HG03558 (cell line): ENCODE measurements around the gene PLCL1.

Experiments
- ATAC-seq: cut with Tn5 transposase; IDR thresholded peaks from one replicate; pipeline ENCODE4 v1.9.1; 2021; ENCODE audit warnings: moderate number of reproducible peaks; ENCODE audit not compliant: unreplicated experiment; ENCODE audit errors: extremely low read depth

The PLCL1 gene

DNA sequence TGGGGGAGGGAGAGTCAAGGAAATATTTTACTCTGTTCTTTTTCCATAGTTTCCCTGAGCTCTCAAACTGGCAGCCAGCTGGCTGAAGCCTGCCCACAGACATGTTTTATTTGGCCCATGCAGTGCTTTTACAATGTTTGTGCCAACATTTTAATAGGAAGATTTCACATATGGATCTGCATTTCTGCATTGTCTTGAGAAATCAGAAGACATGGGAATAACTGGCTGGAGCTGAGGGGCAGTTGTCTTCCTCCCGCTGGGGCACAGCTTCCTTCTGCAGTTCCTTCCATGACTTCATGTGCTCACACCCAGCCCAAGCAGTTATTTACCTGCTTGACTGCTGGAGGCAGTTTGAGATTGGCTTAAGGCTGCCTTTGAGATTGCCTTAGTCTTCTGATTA lies 74.4 kb downstream of the PLCL1 start:
- no peak for ATAC-seq

- ATAC-seq = no peak
These were observed 75.5 kb downstream of the PLCL1 start for GRCh38 chr2:197879812-197880408.

GRCh38 chr2:197883354-197884032 lies 79.1 kb downstream of the PLCL1 start:
- ATAC-seq = no peak

DNA sequence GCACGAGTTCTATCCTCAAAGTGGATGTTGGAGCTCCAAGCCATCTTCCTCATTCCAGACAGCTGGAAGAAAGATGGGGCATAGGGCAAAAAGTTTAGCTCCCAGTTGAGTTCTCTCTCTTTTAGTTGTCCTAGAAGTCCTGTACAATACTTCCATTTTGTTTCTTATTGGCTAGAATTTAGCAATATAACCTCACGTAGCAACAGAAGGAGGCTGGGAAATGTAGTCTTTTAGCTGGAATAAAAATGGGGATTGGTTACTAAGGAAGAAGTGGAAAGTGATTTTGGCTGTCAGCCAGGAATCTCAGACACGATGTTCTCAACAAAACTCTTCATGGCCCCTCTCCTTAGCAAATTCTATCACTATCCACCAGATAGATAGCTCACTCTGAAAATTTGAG lies 79.9 kb downstream of the PLCL1 start:
- no peak for ATAC-seq

- no peak for ATAC-seq
These were observed 80.7 kb downstream of the PLCL1 start for GRCh38 chr2:197885126-197885525.

GRCh38 chr2:197885587-197885986 lies 81.2 kb downstream of the PLCL1 start:
- no peak for ATAC-seq

DNA sequence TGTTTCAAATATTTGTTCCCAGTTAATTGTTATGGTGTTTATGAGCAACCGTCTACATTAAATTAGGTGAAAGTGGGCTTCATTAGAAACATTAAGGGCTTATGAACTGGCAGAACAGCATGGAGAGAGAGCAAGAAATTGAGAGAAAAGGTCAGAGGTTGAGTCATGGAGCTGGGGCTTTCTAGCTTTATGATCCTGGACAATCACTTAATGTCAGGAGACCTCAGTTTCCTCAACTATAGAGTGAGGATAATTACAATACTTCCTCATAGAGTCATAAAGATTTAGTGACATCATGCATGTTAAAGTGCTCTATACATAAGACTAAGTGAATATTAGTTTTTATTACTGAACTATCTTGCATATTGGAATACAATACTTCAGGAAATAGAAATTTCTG lies 83.9 kb downstream of the PLCL1 start:
- no peak for ATAC-seq

GRCh38 chr2:197889041-197889440 lies 84.6 kb downstream of the PLCL1 start:
- peak; percentile 98 for ATAC-seq

DNA sequence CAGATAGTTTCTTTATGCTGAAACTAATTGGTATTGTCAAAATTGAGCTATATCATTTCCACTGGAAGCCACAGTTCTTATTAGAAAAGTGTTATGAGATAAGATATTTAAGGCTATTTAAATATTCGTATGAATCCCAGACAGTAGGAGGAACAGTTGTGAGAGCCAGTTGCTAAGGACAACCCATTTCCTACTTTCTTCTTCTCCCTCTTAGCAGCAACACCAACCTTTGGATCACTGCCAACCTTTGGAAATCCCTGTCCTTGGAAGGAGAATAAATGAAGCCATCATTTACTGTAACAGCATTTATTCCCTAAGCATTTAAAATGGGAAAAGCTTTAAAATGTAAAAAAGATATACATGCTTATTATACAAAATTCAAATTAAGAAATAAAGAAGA lies 85.8 kb downstream of the PLCL1 start:
- ATAC-seq = no peak

DNA sequence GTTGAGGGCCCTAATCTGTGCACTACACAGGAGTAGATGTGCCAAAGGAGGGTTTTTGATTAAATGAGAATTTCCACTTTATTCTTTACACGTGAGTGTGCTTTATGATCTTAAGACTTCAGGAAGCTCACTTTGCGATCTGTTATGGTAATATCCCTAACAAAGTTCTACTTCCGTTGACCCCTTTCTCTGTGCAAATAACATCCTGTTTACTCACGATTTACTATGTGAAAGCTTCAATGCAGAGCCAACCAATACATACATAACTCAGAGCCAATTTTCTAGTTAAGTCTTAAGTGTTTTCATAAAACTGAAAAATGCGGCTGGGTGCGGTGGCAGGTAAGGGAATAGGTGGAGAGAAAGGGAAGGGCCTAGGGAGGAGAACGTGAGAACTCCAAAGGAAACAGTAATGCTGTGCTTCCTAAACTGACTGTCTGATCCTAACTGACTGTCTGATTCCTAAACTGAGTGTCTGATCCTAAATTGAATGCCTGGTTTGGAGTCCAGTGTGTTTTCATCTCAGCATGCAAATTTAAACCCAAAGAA lies 87.6 kb downstream of the PLCL1 start:
- no peak for ATAC-seq

DNA sequence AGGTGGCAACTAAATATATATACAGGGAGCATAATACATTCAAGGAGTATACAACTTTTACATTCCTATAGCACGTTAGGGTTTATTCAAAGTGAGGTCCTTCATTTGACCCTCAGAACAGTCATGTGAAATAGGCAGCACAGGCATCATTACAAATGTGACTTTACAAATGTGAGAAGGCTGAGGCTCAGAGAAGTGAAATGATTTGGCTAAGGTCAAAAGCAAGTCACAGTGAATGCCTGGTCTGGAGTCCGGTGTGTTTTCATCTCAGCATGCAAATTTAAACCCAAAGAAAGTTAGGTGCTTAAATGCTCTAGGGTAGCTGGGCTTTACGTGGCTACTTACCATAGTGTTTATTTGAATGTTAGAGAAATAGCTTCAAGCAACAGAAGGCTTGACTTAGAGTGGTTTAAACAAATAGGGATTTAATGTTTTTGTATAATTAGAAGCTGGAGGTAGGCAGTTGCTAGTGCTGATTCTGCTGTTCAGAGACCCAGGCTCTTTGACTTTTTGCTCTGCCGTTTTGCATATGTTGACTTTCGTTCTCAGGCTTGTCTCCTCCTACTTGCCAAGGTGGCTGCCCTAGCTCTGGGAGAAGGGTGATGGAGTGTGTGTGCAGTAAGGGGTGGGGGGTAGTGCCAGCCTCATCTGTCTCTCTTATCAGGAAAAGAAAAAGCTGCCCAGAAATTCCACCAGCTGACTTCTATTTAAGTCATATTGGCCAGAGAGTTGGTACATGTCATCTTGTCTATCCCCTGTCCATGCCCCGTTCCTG lies 89.2 kb downstream of the PLCL1 start:
- no peak for ATAC-seq

DNA sequence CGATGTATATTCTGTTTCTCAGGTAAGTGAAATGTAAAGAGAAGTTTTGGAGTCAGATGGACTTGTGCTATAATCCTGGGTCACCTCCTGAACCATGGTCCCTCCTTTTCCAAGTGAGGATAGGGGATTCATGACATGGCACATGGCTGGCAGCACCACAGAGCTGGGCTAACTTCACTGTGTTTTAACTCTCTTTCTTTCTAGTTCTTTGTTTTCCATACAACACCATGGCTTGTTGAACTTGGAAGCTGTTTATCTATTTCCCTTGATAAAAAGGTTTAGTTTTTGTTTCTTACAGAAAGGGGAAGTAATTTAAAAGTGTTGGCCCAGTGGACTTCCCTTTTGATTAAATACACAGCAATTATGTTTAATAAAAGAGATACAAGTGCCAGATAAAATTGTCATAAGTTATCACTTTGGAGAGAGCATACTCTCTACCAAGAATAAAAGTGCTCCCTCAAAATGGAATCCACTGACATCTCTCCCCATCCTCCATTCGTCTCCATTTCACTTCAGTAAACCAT lies 90.4 kb downstream of the PLCL1 start:
- no peak for ATAC-seq

- no peak for ATAC-seq
These were observed 93.7 kb downstream of the PLCL1 start for GRCh38 chr2:197897960-197898678.

DNA sequence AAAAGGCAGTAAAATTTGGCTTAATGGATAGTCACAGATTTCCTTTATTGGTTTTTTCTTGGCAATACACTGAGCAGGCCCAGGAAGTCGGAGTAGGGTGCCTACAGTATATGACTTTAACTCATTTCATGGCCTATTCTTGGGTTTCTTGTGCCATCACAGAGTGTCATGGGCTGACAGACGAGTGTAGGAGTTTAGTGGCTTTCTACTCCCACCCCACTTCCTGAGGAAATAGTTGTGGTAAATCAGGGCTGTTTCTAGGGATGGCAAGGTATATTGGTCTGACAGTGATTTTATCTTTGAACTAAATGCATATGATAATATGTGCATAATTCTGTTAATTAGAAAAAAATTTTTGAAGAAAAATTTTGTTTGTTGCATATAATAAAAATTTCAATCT lies 100.1 kb downstream of the PLCL1 start:
- ATAC-seq = no peak

DNA sequence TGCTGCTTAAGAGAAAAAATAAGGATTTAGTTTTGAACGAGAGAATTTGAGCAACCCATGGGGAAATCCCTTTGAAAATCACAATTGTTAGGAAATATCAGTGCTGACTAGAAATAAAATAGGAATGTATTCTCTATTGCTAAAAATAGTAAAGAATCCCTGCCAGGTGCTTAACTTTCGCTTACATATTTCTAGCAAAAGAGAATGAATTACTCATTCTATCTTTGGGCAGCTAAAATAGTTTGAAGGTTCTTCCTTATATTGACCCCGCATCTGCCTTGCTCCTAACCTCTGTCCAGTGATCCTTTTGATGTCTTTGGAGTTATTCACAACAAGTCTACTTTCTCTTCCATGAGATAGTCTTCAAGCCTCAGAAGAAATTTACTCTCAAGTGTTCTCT lies 103.8 kb downstream of the PLCL1 start:
- ATAC-seq = no peak

DNA sequence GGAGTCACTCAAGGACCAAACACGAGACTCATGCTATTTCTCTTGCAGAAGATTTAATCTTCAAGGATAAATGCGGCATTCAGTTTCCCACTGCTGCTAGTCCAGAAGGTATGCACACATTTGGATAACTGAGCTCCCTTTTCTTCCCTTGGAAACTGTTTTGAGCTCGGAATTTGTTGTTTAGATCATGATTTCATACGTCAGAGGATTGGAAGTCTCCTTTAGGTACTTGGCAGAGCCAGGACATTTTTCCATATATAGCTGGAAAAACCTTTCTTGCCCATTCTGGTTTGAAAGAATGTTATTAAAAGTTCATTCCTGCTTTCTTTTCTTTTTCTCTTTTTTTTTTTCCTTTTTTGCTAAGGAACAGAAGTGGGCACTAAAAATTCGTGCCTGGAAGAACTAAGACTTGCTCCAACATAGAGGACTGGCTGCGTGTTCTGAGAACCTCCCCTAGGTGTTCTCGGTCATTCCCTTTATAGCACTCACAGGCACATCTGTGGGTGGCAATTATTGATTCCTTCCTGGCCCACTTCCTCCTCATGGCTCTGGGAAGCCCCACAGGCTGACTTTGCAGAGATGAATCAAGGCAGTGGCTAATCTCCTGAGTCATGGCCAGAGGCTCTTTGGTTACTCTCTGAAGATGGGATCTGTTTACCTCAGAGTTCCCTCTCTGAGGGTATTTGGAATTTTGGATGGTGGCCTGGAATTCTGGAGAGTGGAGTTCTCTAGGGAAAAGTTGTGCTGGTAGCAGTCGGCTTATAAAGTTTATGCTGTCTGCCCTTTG lies 104.8 kb downstream of the PLCL1 start:
- no peak for ATAC-seq

- ATAC-seq = no peak
These were observed 107.3 kb downstream of the PLCL1 start for GRCh38 chr2:197911667-197912066.

DNA sequence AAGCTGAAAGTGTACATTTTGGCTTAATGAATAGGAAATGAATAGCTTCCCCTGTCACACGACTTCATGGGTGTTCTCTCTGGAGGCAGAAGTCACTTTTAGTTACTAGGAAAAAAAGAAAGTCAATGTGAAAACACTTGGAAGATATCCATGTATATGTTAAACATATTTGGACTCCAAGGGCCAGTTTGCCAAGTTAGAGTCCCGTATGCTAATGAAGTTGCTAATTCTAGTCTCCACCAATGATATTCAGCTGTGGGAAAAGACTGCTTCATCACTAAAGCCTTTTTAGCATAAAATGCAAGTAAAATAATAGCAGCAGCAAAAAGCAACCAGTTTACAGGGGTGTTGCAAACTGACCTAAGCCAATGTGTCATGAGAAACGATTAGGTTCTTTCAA lies 108.7 kb downstream of the PLCL1 start:
- ATAC-seq = no peak

GRCh38 chr2:197914778-197915177 lies 110.4 kb downstream of the PLCL1 start:
- no peak for ATAC-seq
